Psoas muscle (tissue), 8 donors: ENCODE measurements around the gene GPR142. TPM values are rescaled to one million over a fixed set of nuclear protein-coding genes. Genes with fewer than 3 reads are reported as not detected.

ENCODE experiments used
- ATAC-seq, 4 donors: fragments of 200-7000 bp; cut with Tn5 transposase; one replicate each; pipeline ENCODE4 v1.9.1; 2020; ENCODE audit warnings: moderate library complexity in 3 of 4, mild to moderate bottlenecking in 2 of 4
- DNase-seq, 2 donors: peaks; one replicate each; pipeline ENCODE4 v3.0.0-alpha.2; 2020
- H3K27ac ChIP-seq: fragments of 200-600 bp; one replicate; pipeline ENCODE4 v1.8.0; 2022
- H3K27me3 ChIP-seq, 3 donors: fragments of 200-600 bp in 1 of 3; one replicate each; pipeline versions ENCODE4 v1.6.1 to v1.8.0; 2013 to 2022; ENCODE audit warnings: low read length in 2 of 3, mild to moderate bottlenecking in 2 of 3, moderate library complexity in 1 of 3; ENCODE audit not compliant: insufficient read depth in 3 of 3
- H3K36me3 ChIP-seq, 2 donors: fragments of 200-600 bp in 1 of 2; one replicate each; pipeline versions ENCODE4 v1.6.1 to v1.8.0; 2013 to 2022; ENCODE audit warnings: low read depth in 1 of 2, mild to moderate bottlenecking in 1 of 2, moderate library complexity in 1 of 2; ENCODE audit not compliant: insufficient read depth in 1 of 2
- H3K4me1 ChIP-seq: fragments of 200-600 bp; one replicate; pipeline ENCODE4 v1.8.0; 2022
- H3K4me3 ChIP-seq: fragments of 200-600 bp; one replicate; pipeline ENCODE4 v1.8.0; 2022; ENCODE audit warnings: mild to moderate bottlenecking
- H3K9me3 ChIP-seq: fragments of 200-600 bp; one replicate; pipeline ENCODE4 v1.8.0; 2022
- WGBS, 3 donors: extraction: QIAGEN DNeasy Blood & Tissue Kit; methylation state at CpG; one replicate each; pipeline versions ENCODE4 v1.1.6 to v1.1.7; 2013; 5-methylcytosine and 5-hydroxymethylcytosine counted together
- intact Hi-C, 2 donors: fragments of 100-400 bp; cut with DNase I; formaldehyde crosslinking; loops; one replicate each; pipeline versions ENCODE4 v1.11.0 to v1.14.2; 2022
- polyA plus RNA-seq, 3 donors: library from polyadenylated mRNA; stranded (reverse); fragments of 200-250 nt; gene quantifications; one replicate each; pipeline ENCODE4 v1.2.3, GENCODE V29; 2013
- total RNA-seq, 4 donors: library from RNA; stranded (reverse); fragmentation: NEBNext Ultra II Directional in 2 of 4; extraction: Animal tissue kit (Norgen Biotek cat#: 25700) in 2 of 4; gene quantifications; one replicate each; pipeline versions ENCODE4 v1.2.1 to v1.2.4, GENCODE V29; 2021 to 2023
- TF ChIP-seq, protein P1 (sequence below): fragments of 200-600 bp; IDR thresholded peaks from one replicate; pipeline ENCODE4 v1.8.0; 2022; ENCODE audit warnings: antibody characterized with exemption
- donor health status: healthy with polysubstance abuse.
- donor health status: DM: no; HTN: no; CAD: no; lungs with moderate emphysema.
- donor health status: Bipolar disorder and iron deficiency.
- donor health status: healthy.
- donor health status: DM: yes; HTN: yes; CAD: no.
- donor health status: DM: no; HTN: no; CAD: no.
- donor health status: DM: no; HTN: no; CAD: no.
- donor health status: DM: yes; HTN: yes; CAD: no.

The GPR142 gene
- total and polyA plus RNA-seq, 7 donors = not detected

DNA sequence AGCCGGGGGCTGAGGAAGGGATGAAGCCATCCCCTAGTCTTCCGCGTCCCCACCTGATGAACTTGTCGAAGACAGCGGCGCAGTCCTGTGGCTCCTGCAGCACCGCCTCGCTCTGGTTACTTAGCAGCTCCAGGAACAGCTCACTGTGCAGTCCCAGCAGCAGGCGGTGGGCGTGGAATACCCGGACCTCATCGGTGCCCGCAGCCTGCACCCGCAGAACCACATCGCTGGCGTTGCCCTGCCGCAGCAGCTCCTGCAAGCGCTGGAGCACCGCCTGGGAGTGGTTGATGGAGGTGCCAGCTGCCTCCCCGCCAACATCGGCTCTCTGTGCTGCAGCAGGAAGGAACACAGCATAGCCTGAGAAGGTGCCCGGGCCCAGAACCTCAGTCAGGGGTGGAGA, 7.4 kb upstream of the GPR142 start:
- no peak for ATAC-seq
- H3K4me3 ChIP-seq = no peak overlapping the region
- intact Hi-C loops = loop anchor here (5.0 to 10.0 kb wide), 3 partner anchors 63 to 148 kb away; partner anchors contain the start of gene TTYH2 (in 2 of the 2)
- TF ChIP-seq, protein P1, sequence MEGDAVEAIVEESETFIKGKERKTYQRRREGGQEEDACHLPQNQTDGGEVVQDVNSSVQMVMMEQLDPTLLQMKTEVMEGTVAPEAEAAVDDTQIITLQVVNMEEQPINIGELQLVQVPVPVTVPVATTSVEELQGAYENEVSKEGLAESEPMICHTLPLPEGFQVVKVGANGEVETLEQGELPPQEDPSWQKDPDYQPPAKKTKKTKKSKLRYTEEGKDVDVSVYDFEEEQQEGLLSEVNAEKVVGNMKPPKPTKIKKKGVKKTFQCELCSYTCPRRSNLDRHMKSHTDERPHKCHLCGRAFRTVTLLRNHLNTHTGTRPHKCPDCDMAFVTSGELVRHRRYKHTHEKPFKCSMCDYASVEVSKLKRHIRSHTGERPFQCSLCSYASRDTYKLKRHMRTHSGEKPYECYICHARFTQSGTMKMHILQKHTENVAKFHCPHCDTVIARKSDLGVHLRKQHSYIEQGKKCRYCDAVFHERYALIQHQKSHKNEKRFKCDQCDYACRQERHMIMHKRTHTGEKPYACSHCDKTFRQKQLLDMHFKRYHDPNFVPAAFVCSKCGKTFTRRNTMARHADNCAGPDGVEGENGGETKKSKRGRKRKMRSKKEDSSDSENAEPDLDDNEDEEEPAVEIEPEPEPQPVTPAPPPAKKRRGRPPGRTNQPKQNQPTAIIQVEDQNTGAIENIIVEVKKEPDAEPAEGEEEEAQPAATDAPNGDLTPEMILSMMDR = no peak
- no peaks in the 10 kb centered on the region for H3K9me3 ChIP-seq
- peaks cover 0 to 64% (median 16%) of the 10 kb centered on the region in 3 donors for H3K27me3 ChIP-seq
- no peaks in the 10 kb centered on the region for H3K4me1 ChIP-seq
- no peak overlapping the region for H3K27ac ChIP-seq
- WGBS, 3 donors = 90 to 94% (median 92%) methylated on average over 21 to 22 of the region's 22 CpGs
- no peak for DNase-seq
- no peaks in the 10 kb centered on the region for H3K36me3 ChIP-seq

DNA sequence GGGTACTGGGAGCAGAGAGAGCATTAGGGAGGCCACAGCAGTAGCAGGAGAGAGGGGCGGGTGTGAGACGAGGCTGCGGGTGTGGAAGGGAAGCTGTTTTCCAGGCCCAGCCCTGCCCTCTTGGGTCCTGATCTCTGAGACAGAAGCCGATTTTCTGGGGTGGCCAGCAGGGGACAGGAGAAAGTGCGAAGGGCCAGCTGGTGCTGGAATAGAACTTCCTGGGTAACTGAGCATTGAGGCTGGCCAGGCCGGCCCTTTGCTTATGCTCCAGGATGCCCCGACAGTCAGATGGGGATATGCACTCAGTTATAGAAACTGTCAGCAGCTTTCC, 6.4 kb upstream of the GPR142 start:
- no peak for DNase-seq
- Histone ChIP-seq H3K27ac (no peak overlapping the region), H3K4me3 (no peak overlapping the region), H3K4me1 (no peaks in the 10 kb centered on the region), H3K9me3 (no peaks in the 10 kb centered on the region), H3K27me3 (peaks cover 0 to 55% (median 14%) of the 10 kb centered on the region in 3 donors), H3K36me3 (no peaks in the 10 kb centered on the region)
- TF ChIP-seq, protein P1 = no peak
- WGBS, 3 donors = 54 to 61% (median 56%) methylated on average over 7 of the region's 7 CpGs
- intact Hi-C loops = loop anchor here (5.0 to 10.0 kb wide), 3 partner anchors 64 to 149 kb away; partner anchors contain the start of gene TTYH2 (in 2 of the 2)
- ATAC-seq = no peak

DNA sequence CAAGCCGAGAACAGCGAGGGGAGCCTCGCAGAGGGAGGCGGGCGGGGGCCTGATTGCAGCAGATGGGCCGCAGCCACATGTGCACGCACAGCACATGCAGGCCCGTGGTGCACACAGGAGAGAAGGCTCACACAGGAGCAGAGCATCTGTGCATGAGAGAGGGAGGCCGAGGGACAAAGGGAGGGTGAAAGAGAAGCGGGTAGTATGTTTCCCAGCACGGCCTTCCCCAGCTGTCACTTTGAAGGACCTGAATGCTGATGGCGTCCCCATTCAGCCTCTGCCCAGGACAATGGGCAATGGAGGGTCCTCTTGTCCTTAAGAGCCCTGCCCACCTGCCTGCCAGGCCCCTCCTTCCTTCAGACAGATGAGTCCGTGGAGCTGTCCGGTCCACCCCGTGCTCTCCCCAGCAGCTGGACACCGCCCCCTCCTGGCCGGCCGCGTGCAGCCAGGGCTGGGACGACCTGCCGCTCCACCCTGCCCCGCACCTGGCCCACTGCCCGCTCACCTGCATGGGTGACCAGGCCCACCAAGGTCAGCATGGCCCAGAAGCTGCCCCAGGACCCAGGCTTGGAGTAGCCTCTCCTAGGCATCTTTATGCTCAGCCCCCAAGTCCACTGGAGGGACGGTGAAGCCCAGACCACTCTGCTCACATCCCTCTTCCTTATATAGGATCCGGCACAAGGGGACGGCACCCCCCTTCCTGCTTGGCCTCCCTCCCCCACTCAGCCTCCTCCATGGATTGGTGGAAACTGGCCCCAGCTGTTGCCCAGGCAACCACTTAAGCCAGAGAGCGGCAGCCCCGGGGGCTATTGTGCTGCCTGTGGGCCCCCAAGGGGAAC, 5.9 kb upstream of the GPR142 start, which contains the start of gene BTBD17:
TSS of gene BTBD17 (minus strand) at position 639 of the 839 bp plus-strand sequence. CDS start at position 590, 49 bp downstream.
- 26 to 35% (median 29%) methylated on average over 25 to 28 of the region's 28 CpGs for WGBS, 3 donors
- DNase-seq = peak; percentile 52 to 77
- no peak within 1 kb of the TSS for H3K27ac ChIP-seq
- TF ChIP-seq, protein P1 = peak; percentile 63
- intact Hi-C loops = loop anchor here (5.0 to 10.0 kb wide), 3 partner anchors 64 to 149 kb away; partner anchors contain the start of gene TTYH2 (in 2 of the 2)
- no peaks in the 10 kb centered on the region for H3K4me1 ChIP-seq
- H3K9me3 ChIP-seq = no peaks in the 10 kb centered on the region
- H3K4me3 ChIP-seq = no peak within 1 kb of the TSS
- no peaks in the 10 kb centered on the region for H3K36me3 ChIP-seq
- ATAC-seq = peak; percentile 78 to 86 (median 78)
- H3K27me3 ChIP-seq = peaks cover 0 to 49% (median 13%) of the 10 kb centered on the region in 3 donors

DNA sequence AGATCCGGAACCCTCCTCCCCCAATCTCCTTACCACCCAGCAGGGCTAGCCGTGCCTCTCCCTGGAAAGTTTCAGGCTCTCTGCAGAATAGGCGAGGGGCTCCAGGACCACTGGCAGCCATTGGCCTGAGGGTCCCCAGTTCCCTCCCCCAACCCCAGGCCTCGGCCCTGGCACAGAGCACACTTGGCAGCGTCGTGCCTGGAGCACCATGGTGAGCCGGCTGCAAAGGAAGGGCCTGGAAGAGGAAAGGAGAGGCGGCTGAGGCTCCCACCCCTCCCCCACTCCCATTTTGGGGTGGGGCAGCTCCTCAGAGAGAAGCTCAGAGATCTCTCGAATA, 5.3 kb upstream of the GPR142 start:
- no peak overlapping the region for H3K27ac ChIP-seq
- intact Hi-C loops = loop anchor here (5.0 to 10.0 kb wide), 3 partner anchors 65 to 150 kb away; partner anchors contain the start of gene TTYH2 (in 2 of the 2)
- ATAC-seq (no peak), DNase-seq (no peak)
- no peaks in the 10 kb centered on the region for H3K36me3 ChIP-seq
- 15 to 20% (median 19%) methylated on average over 9 of the region's 9 CpGs for WGBS, 3 donors
- no peaks in the 10 kb centered on the region for H3K9me3 ChIP-seq
- no peaks in the 10 kb centered on the region for H3K4me1 ChIP-seq
- no peak overlapping the region for H3K4me3 ChIP-seq
- peaks cover 0 to 43% (median 8%) of the 10 kb centered on the region in 3 donors for H3K27me3 ChIP-seq
- TF ChIP-seq, protein P1 = no peak
